Measurements from ENCODE around the gene SYNGR1.

SYNGR1 gene

DNA sequence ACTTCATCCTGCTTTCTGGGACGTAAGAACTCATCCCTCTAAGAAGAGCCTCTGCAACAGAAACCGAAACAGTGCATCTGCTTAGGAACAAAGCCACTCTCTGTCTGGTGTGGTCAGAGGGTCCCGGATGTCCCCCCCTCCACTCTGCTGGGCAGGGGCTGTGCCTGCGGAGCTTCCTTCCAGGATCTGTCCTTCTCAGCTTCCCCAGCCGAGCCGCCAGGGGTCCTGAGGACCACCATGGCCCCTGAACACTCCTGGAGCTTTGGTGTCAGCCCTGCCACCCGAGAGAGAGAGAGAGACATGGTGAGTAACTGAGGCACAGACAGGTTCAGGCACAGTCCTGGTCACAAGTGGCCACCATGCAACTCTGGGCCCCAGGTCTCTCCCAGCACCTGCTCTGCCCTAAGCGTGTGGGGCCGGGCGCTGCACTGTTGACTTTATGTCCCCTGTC, 82.6 kb downstream of the SYNGR1 start:
- DNase-seq, result no peak

- DNase-seq, result no peak
These were observed 83.9 kb downstream of the SYNGR1 start for GRCh38 chr22:39433476-39434242.

DNA sequence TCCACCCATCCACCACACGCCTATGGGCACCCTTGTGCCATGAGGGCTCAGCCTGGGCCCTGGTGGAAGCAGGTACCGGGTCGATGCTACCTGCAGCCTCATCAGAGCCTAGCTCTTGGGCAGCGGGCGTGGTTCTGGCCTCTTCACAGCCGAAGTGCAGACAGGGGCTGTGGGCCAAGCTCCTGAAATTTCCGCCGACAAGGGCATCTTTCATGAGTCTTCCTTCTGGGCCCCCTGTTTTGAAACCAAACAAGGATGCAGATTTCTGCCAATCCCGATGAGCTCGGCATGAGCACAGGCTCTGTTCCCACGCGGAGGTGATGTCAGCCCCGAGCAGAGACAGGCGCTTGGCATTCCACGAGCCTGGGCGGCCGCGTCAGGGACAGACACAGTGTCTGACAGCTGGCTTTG, 84.5 kb downstream of the SYNGR1 start:
- DNase-seq, result no peak

DNA sequence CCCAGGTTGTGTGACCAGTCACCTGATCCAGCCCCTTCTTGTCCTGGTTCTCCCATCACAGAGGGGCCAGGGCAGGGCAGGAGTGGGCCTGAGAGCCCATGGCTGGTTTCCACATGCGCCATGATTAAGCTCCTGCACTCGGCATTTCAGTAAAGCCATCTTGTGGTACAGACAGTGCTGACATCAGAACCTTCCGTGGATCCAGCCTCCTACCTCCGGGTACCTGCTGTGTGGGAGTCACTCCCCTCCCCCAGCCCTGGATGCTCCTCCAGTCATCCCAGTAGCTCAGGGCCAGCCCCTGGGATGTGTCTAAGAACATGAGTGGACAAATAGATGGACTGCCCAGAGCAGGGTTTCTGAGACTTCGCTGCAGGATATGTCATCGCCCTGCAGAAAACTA, 84.9 kb downstream of the SYNGR1 start:
- DNase-seq, result no peak

Data from amniotic stem cell (primary cell).